ENCODE results near the gene EYS.

The EYS gene

GRCh38 chr6:63674635-63675034 lies 2032.4 kb downstream of the EYS start:
- TF ChIP-seq, protein P1, sequence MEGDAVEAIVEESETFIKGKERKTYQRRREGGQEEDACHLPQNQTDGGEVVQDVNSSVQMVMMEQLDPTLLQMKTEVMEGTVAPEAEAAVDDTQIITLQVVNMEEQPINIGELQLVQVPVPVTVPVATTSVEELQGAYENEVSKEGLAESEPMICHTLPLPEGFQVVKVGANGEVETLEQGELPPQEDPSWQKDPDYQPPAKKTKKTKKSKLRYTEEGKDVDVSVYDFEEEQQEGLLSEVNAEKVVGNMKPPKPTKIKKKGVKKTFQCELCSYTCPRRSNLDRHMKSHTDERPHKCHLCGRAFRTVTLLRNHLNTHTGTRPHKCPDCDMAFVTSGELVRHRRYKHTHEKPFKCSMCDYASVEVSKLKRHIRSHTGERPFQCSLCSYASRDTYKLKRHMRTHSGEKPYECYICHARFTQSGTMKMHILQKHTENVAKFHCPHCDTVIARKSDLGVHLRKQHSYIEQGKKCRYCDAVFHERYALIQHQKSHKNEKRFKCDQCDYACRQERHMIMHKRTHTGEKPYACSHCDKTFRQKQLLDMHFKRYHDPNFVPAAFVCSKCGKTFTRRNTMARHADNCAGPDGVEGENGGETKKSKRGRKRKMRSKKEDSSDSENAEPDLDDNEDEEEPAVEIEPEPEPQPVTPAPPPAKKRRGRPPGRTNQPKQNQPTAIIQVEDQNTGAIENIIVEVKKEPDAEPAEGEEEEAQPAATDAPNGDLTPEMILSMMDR (IDR thresholded peaks at IDR 0.05; ENCODE audit: low read depth, low read length): no peak
- in situ Hi-C loops (cut with HindIII; ENCODE audit: low sequenced_read_pairs): no loop called here
- DNase-seq (ENCODE audit: low read depth, low spot score): no peak
- H3K4me3 ChIP-seq (ENCODE audit: low read depth, low read length): no peak overlapping the region

DNA sequence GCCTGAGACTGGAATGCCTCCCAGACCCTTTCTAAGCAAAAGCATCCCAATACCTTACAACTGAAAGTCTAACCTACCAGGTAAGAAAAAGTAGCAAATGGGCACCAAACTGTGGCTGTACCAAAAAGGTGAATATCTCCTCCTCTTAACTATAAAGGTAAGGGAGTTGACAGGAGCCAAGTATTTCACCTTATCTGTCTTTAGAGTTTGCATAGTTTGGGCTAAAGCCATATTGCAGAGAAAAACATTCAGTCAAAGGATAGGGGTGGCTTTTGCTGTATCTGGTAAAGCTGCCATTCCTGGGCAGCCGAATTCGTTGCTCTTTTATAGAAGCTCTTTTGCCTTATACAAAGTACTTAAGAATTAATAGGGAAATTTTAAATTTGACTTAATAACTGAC lies 2033.3 kb downstream of the EYS start:
- H3K4me3 ChIP-seq (ENCODE audit: low read depth, low read length): no peak overlapping the region
- in situ Hi-C loops (cut with HindIII; ENCODE audit: low sequenced_read_pairs): no loop called here
- TF ChIP-seq, protein P1 (IDR thresholded peaks at IDR 0.05; ENCODE audit: low read depth, low read length): no peak
- DNase-seq (ENCODE audit: low read depth, low spot score): no peak

DNA sequence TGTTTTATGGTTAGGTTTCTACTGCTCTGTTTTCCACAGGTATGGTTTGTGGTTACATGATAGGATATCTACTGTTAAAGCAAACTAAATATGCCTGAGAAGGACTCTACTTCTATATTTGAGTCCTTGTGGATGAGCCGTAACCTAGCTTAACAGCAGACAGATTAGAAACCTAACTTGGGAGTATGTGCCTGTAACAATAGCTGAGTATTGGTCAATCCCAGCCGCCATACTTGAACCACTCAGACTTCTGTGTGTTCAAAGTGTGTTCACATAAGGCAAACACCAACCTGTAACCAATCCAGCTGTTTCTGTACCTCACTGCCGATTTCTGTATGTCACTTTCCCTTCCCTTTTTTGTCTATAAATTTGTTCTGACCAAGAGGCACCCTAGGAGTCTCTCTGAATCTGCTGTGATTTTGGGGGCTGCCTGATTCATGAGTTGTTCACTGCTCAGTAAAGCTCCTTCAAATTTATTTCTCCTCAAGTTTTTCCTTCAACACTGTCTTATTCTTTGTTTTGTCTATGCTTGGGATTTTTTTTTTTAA lies 2034.4 kb downstream of the EYS start:
- in situ Hi-C loops (cut with HindIII; ENCODE audit: low sequenced_read_pairs): no loop called here
- no peak overlapping the region for H3K4me3 ChIP-seq (ENCODE audit: low read depth, low read length)
- TF ChIP-seq, protein P1 (IDR thresholded peaks at IDR 0.05; ENCODE audit: low read depth, low read length): no peak
- DNase-seq (ENCODE audit: low read depth, low spot score): no peak

- TF ChIP-seq, protein P1 (IDR thresholded peaks at IDR 0.05; ENCODE audit: low read depth, low read length): no peak
- in situ Hi-C loops (cut with HindIII; ENCODE audit: low sequenced_read_pairs): no loop called here
- no peak overlapping the region for H3K4me3 ChIP-seq (ENCODE audit: low read depth, low read length)
- DNase-seq (ENCODE audit: low read depth, low spot score): no peak
Measured at GRCh38 chr6:63671098-63671754, 2035.8 kb downstream of the EYS start.
